NOMO-1 (cell line): ENCODE data around the gene SLFN14.
"Not testable (repeated sequence)": the region's sequence is repeated elsewhere in the genome, so short reads cannot be mapped to it uniquely, and the experiment has no call there.

ENCODE experiments used
- DNase-seq, 2 experiments: peaks; one replicate each; lab custom pipeline; 2025; ENCODE audit not compliant: unreplicated experiment in 2 of 2; lab: John Stamatoyannopoulos, UW

The SLFN14 gene

GRCh38 chr17:35559495-35560210, 966 bp downstream of the SLFN14 start:
- no peak for DNase-seq

- DNase-seq, result no peak
Measured at GRCh38 chr17:35557353-35557752, 3.3 kb downstream of the SLFN14 start.

DNA sequence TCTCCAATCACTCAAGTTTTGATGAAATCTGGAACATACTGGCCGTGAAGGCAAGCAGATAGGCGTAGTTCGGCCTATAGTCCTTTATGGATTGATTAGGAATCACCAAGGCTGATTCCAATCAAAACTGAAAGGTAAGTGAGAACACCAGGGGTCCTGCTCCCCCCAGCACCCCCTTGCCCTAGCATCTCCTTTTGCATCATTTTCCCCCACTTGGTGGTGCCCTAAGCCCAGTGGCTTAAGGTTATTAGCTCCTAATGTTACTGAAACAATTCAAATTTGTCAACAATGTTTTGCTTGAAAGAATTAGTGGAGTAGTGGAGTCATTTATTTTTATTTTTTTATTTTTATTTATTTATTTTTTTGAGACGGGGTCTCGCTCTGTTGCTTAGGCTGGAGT, 4.9 kb downstream of the SLFN14 start:
- DNase-seq, result no peak

DNA sequence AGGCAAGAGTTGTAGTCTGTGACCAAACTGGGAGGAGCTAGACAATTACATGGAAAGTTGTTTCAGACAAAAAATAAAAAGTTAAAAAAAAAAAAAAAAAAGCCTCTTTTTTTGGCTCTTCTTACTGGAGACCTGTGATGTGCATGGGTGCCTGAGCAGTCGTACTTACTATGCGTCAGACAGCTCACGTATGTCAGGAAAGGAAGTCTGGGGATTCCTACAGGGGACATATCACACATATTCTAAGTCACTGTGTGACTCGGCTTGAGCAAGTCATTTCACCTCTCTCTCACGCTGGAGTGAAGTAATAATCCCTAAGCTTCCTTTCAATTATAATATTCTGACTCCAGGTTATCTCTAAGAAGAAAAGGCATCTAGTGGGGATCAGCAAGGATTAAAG, 6.0 kb downstream of the SLFN14 start:
- DNase-seq, result no peak

- DNase-seq, result no peak
Measured at GRCh38 chr17:35553310-35553709, 7.3 kb downstream of the SLFN14 start.

DNA sequence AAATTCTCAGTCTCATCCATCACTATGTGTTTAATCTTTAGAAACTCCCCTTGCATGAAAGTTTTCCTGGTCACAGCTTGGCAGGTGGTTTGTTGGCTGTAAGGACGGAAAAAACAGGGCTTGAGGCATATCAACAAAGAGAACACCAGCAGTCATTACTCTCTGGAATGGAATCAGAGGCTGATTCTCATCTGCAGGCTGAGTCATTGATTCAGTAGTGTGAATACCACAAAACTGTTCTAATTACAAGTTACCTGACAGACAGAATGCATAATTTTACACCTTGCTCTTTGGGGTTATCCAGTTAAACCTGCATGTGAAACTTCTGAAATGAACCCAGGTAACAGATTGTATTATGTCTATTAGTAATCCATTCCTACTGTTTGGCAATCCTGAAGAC, 11.6 kb downstream of the SLFN14 start:
- no peak for DNase-seq

DNA sequence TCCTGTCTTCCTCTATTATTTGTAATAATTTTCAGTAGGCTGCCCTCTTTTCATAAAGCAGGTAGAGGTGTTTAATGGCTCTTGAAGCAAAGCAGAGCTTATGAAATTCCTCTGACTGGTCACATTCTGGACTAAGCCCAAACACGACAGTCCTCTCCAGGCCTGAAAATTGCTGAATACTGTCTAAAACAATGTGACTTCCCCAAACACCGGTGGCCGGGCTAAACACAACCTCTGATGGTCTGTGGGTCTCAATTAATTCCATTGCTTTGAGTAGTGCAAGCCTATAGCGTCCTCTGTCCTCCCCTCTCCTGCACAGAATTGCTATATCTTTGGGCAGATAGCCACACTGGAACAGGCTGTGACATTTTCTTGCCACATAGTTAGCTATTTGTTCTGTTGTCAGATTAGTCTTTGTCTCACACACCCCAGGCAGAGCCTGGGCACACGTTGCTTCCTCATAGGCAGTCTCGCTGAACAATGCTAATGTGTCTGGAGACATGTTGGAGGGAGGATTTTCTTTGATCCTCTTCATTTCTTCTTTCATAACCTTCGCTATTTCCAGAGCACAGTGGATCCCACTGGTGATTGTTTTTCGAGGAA, 12.3 kb downstream of the SLFN14 start:
- DNase-seq, result no peak

DNA sequence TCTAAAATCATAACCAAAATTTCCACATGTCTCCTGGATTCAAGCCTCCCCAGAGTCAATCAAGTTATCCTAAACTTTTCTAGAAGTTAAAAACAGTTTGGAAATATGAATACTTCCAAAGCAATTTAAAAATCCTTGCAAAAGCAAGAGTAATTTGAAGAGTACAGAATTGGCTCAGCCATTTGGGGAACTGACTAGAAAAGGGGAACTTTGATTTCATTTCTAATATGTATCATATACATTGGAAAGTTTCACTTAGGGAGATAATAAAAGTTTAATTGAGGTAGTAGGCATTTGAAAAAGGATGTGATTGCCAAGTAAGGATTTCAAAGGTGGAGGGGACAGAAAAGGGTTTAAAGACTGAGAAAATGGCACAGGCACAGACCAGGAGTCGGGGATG, 14.1 kb downstream of the SLFN14 start:
- DNase-seq, result peak; percentile 3 to 69

DNA sequence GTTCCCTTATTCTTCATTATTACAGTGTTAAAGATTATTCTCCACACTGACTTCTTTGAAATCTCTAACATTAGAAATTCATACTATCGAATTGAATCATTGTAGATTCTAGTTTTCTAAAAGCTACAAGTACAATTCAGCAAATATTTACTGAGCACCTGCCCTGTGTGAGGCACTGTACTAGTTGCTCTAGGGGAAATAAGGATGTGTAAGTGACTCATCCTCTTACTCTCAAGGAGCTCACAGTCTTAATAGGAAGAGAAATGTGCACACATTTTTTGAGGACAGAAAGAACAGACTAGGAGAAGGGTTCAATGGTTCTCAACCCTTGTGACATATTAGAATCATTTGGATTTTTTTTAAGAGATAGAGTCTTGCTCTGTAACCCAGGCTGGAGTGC, 15.5 kb downstream of the SLFN14 start:
- DNase-seq, result no peak

- DNase-seq, result no peak
Measured at GRCh38 chr17:35543856-35544255, 16.8 kb downstream of the SLFN14 start.

DNA sequence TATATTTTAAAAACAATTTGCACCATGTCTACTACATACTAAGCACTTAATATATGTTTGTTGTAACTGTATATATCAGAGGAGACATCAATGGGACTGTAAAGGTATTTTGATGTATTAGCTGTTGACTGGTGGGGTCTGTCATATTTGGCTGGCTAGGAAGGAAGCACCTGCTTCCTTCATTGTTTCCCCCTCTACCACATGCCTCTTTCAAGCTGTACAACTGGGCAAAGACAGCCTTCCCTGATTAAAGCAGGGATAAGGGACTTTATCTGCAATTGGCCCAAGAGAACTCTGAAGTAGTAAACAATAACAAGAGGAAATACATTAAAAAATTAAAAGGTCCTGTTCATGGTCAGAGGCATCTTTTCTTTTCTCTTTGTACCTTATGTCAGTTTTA, 17.6 kb downstream of the SLFN14 start:
- DNase-seq, result no peak

- no peak for DNase-seq
Measured at GRCh38 chr17:35541434-35541833, 19.2 kb downstream of the SLFN14 start.

DNA sequence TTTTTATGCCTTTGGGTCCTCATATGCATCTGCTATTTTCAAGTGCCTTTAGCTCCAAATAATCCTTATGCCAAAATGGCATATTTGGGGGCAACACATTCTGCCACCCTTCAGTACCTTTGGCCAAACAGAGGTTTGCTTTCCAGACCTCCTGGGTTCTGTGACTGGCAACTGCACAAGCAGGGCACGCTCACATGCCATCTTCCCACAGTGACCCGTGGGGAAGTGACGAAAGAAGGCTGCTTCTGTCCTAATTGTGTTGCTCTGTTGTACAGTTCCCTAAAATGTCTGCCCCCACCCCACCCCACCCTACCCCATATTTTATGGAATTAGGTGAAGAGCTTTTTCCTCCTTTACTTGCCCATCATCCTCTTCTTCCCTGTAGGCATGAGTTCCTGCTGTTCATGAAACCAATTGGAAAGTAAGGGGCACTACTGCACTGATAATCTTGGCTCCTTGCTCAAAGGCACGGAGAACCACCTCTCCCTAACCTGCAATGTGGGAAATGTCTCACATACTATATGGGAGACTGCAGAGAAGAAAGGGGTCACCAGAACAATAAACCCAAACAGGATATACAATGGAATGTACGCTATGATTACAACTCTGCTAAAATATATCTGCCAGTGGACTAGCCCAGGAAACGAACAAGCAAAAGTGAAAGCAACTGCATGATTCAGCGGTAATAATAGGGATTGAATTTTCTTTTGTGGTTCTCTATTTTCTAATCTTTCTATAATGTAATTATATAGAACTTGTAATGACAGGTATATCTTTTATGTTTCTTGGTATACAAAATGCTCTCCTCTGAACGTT, 19.8 kb downstream of the SLFN14 start:
- DNase-seq, result peak; percentile 43 to 60

- no peak for DNase-seq
Measured at GRCh38 chr17:35539659-35540026, 21.0 kb downstream of the SLFN14 start.

GRCh38 chr17:35537601-35538141, 22.9 kb downstream of the SLFN14 start, which contains the start of gene SLFN12L:
TSS of gene SLFN12L (minus strand) at chr17:35537678. CDS start at chr17:35522364, 15,314 bp downstream.
- DNase-seq, result no peak

- DNase-seq, result peak; percentile 7 to 8
Measured at GRCh38 chr17:35536664-35537171, 23.9 kb downstream of the SLFN14 start.

DNA sequence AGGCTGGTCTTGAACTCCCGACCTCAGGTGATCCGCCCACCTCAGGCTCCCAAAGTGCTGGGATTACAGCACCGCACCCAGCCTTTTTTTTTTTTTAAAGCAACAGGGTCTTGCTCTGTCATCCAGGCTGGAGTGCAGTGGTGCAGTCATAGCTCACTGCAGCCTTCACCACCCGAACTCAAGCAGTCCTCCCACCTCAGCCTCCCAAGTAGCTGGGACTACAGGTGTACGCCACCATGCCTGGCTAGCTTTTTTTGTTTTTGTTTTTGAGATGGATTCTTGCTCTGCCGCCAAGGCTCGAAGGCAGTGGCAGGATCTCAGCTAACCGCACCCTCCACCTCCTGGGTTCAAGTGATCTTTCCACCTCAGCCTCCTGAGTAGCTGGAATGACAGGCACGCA, 25.2 kb downstream of the SLFN14 start:
- not testable (repeated sequence) for DNase-seq

DNA sequence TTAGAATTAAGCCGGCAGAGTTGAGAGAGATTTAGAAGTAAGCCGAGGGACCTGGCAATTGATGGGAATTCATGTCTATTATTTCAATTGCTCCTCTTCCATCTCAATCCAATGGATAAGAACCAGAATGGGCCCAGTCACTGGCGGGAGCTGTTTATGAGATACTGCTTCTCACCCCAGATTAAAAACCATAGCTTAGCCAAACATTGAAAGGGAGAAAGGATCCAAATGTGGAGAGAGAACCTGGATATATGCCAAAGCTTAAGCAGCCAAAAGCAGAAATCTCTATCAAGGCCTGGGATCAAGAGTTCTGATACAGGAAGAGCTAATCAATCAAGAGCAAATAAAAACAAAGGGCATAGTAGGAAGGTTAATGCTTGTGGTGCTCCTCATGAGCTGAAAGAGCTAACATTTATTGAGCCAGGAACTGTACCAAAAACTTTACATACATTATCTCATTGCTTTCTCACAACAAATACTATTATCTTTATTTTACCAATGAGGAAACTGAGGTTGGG, 26.0 kb downstream of the SLFN14 start:
- no peak for DNase-seq

GRCh38 chr17:35531160-35531559, 29.5 kb downstream of the SLFN14 start:
- no peak for DNase-seq

- DNase-seq, result no peak
Measured at GRCh38 chr17:35529866-35530265, 30.8 kb downstream of the SLFN14 start.

DNA sequence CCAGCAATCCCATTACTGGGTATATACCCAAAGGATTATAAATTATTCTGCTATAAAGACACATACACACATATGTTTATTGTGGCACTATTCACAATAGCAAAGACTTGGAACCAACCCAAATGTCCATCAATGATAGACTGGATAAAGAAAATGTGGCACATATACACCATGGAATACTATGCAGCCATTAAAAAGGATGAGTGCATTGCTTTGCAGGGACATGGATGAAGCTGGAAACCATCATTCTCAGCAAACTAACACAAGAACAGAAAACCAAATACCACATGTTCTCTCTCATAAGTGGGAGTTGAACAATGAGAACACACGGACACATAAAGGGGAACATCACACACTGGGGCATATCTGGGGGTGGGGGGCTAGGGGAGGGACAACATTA, 31.3 kb downstream of the SLFN14 start:
- DNase-seq, result not testable (repeated sequence)
